ENCODE results near the gene CACNB2.
"Not testable (repeated sequence)": the region's sequence is repeated elsewhere in the genome, so short reads cannot be mapped to it uniquely, and the experiment has no call there.

CACNB2 gene

GRCh38 chr10:18563003-18563726, 422.9 kb downstream of the CACNB2 start:
- ChIA-PET CTCF (no interaction called here), POLR2A (ENCODE audit: low non-redundant PET) (no interaction called here)
- no peak for DNase-seq (ENCODE audit: low spot score)
- no peak overlapping the region for H3K27ac ChIP-seq
- no peak for TF ChIP-seq CTCF (conservative IDR thresholded peaks at IDR 0.05; ENCODE audit: low read depth)

- POLR2A ChIA-PET (ENCODE audit: low non-redundant PET) = no interaction called here
- DNase-seq (ENCODE audit: low spot score) = no peak
- no peak for TF ChIP-seq CTCF (conservative IDR thresholded peaks at IDR 0.05; ENCODE audit: low read depth)
- CTCF ChIA-PET = no interaction called here
- no peak overlapping the region for H3K27ac ChIP-seq
Observed at GRCh38 chr10:18565006-18565405, 424.8 kb downstream of the CACNB2 start.

- no peak for DNase-seq (ENCODE audit: low spot score)
- TF ChIP-seq CTCF (conservative IDR thresholded peaks at IDR 0.05; ENCODE audit: low read depth) = no peak
- CTCF ChIA-PET = no interaction called here
- POLR2A ChIA-PET (ENCODE audit: low non-redundant PET) = no interaction called here
- H3K27ac ChIP-seq = no peak overlapping the region
Observed at GRCh38 chr10:18566177-18566576, 426.0 kb downstream of the CACNB2 start.

GRCh38 chr10:18567343-18567856, 427.2 kb downstream of the CACNB2 start:
- no peak overlapping the region for H3K27ac ChIP-seq
- POLR2A ChIA-PET (ENCODE audit: low non-redundant PET) = no interaction called here
- no peak for DNase-seq (ENCODE audit: low spot score)
- CTCF ChIA-PET = no interaction called here
- TF ChIP-seq CTCF (conservative IDR thresholded peaks at IDR 0.05; ENCODE audit: low read depth) = no peak

GRCh38 chr10:18570386-18570785, 430.2 kb downstream of the CACNB2 start:
- DNase-seq (ENCODE audit: low spot score); CTCF ChIA-PET; H3K27ac ChIP-seq; POLR2A ChIA-PET (ENCODE audit: low non-redundant PET): not testable (repeated sequence)

GRCh38 chr10:18571076-18571475, 430.9 kb downstream of the CACNB2 start:
- ChIA-PET CTCF (no interaction called here), POLR2A (ENCODE audit: low non-redundant PET) (no interaction called here)
- DNase-seq (ENCODE audit: low spot score) = no peak
- no peak overlapping the region for H3K27ac ChIP-seq
- TF ChIP-seq CTCF (conservative IDR thresholded peaks at IDR 0.05; ENCODE audit: low read depth) = no peak

- CTCF ChIA-PET = no interaction called here
- no peak for TF ChIP-seq CTCF (conservative IDR thresholded peaks at IDR 0.05; ENCODE audit: low read depth)
- DNase-seq (ENCODE audit: low spot score) = no peak
- POLR2A ChIA-PET (ENCODE audit: low non-redundant PET) = no interaction called here
- no peak overlapping the region for H3K27ac ChIP-seq
Observed at GRCh38 chr10:18571780-18572179, 431.6 kb downstream of the CACNB2 start.

Measured in RWPE1 (cell line).